Measurements from ENCODE around the gene ADARB1.

ADARB1 gene

DNA sequence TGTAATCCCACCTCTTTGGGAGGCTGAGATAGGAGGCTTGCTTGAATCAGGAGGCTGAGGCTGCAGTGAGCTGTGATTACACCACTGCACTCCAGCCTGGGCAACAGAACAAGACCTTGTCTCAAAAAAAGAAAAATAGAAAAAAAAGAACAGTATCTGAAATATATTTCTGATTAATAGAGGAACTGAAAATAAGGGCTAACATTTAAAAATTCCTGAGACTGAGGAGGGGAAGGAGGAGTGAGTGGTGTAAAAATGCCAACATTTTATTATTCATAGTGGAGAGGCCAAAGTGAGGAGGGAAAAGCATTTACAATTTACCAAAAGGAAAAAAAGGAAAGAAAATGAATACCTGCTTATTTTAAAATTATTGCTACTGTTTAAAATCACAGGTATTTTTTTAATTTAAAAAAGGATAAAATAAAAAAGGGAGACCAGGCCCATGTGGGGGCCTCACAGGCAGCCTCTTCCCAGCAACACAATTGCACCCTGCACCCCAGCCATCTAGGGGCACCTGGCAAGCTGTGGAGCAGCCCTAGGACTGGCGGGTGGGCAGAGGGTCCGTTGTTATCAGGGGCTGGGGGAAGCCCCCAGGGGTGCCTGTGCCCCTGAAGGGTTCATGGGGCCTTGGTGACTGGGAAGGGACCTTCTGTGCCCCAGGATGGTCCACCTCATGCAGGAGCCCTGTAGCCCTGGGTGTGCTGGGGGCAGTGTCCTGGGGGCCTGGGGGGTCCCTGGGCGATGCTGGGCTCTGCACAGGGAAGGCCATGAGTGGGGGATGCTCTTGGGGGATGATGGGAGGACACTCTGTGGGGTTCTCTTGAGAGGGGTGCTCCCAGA is 34.8 kb upstream of the ADARB1 start:
- no peak for DNase-seq

DNA sequence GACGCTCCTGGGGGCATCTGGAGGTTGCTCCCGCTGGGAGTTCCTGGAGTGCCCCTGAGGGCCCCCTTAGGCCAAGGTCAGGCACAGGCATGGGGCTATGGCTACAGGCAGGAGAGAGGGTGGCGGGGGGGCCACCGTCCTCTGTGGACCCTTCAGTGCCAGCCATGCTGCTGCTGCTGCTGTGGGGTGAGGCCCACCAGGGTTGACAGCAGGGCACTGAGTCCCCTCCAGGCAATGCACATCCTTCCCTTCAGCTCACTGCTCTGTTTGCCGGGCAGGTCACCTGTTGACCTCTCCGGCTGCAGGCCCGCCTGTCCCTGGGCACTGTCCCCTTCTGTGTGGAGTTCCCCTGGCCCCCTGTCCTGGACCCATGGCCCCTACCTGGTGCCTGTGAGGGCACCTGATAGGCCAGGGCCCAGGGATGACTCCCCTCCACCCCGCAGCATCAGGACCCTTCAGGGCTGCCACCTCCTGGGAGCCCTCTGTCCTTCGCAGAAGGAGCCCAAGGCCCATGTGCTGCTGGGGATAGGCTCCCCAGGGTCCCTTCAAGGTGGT is 34.1 kb upstream of the ADARB1 start:
- no peak for DNase-seq

DNA sequence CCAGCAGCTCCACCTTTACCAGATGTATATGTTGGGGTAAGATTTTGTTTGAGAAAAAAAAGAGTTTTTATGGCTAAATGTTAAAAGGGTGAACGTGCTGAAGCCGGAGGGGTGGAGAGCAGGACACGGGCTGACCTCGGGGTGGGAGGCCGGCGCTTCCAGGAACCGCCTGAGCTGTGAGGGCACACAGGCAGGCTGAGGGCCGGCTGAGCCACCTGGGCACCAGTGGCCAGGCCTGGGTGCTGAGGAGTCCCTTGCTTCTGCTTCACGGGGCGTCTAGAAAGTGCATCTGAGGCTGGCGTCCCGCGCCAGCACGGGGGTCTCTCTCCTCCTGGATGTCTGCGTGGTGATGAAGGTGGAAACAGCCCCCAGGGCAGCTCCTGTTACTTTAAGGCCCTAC is 33.6 kb upstream of the ADARB1 start:
- no peak for DNase-seq

DNA sequence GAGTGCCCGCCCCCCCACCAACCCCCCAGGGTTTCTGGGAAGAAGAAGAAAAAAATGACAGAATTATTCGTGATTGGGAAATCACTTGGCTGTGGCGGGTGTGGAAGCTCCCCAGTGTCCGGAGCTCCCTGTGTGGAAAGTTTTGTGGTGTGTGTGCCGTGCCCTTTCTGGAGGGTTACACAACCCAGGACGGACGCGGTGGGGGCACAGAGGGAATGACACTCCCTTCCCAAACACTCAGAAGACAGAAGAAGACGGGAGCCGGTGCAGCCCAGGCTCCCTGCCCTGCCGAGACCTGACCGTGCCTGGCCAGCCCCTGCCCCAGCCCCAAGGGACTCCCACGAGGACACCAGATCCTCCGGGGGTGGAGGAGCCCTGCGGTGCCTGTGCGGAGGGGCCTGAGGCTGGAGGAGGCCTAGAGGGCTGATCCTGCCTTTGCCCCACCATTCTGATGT is 33.0 kb upstream of the ADARB1 start:
- no peak for DNase-seq

DNA sequence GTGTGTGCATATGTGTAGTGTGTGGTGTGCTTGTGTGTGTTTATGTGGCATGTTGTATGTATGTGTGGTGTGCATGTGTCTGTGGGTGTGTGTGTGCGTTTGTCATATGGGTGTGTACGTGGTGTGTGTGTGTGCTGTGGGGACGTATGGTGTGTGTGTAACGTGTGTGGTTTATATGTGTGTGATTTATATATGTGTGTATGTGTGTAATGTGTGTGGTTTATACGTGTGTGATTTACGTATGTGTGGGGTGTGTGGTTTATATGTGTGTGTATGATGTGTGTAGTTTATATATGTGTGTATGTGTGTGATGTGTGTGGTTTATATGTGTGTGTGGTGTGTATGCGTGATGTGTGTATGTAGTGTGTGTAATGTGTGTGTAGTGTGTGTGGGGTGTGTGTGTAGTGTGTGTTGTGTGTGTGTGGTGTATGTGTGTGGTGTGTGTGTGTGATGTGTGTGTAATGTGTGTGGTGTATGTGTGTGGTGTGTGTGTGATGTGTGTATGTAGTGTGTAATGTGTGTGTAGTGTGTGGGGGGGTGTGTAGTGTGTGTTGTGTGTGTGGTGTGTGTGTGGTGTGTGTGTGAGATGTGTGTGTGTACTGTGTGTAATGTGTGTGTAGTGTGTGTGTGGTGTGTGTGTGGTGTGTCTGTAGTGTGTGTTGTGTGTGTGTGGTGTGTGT is 32.3 kb upstream of the ADARB1 start:
- DNase-seq: no peak

DNA sequence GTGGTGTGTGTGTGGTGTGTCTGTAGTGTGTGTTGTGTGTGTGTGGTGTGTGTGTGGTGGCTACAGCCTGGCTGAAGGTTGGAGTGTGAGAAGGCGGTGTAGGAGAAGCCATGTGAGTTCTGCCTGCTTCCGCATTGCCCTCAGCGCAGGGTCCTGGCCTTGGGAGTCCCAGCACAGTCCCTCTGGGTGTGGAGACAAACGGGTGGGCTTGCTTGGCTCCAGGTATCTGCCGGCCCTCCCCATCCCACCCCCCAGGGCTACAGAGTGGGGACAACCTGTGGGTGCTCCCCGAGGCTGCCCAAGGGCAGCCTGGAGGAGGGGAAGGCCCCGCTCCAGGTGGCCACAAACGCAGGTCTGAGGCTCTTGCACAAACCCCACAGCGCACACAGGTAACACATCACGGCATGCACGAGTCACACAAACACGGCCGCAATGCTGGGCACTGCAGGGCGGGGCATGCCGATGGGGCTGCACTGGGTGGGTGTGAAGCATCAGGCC is 31.7 kb upstream of the ADARB1 start:
- no peak for DNase-seq

DNA sequence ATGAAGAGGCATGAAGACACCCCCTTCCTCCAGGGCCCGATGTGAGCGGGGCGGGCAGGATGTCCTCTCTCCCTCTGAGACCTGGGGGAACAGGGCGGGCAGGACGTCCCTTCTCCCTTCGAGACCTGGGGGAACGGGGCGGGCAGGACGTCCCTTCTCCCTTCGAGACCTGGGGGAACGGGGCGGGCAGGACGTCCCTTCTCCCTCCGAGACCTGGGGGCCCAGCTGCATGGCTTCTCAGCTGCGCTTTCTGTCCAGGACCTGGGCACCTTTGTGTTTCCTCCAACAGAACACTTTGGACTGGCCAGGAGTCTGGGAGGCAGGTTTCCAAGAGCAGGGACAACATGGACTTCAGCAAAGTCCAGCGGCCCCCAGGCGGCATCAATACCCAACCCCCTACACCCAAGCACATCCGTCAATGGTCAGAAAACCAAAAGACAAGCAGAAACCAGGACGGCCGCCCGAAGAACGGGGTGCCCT is 30.8 kb upstream of the ADARB1 start:
- no peak for DNase-seq

DNA sequence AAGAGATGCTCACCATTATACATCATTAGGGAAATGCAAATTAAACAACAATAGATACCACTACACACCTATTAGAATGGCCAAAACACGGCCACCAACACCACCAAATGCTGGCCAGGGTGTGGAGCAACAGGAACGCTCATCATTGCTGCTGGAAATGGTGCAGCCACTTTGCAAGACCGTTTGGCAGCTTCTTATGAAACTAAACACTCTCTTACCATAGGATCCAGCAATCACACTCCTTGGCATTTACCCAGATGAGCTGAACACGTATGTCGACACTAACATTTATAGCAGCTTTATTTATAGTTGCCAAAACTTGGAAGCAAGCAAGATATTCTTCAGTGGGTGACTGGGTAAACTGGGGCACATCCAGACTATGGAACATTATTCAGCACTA is 28.9 kb upstream of the ADARB1 start:
- no peak for DNase-seq

DNA sequence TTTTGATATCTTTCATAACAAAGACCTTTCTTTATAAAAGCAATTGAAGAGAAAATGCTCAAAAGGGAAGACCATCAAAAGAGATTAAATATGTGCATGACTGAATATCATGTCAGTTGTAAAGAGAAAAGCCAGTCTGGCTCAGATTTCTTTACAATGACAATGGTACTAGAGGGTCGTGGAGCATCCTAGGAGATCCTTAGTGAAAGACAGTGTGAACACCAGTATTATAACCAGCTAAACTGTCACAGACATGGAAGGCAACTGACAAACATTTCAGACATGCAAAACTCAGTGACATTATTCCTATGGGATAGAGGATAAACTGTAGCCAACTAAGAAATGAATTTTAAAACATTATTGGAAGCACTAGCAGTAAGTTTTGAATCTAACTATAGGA is 27.1 kb upstream of the ADARB1 start:
- no peak for DNase-seq

DNA sequence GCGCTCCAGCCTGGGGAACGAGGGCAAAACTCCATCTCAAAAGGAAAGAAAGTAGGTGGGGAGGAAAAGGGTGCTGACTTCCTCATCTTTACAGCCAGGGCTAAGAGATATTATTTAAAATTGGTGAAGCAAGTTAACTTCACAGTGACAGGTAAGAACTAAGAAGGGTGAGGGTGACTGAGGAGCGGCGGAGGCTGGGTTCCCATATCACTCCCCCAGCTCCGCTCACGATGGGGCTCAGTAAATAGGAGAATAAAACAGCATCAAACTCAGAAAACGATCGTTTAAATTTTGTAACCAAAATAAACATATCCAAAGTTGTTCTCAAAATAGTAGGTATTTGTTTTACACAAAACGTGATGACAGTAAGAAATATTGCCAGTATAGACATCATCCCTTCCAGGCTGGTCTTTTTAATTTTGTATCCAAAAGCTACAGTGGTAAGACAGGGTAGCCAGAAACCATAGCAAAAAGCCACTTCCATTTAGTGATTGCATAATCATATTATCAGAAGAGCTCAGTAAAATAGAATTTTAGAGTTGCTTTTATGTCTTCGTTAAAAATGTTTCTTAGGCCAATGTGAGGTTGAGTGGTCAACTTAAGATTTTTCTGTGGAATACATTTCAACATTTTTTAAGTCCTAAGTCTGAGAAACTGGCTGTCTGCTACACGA is 26.2 kb upstream of the ADARB1 start:
- DNase-seq: no peak

DNA sequence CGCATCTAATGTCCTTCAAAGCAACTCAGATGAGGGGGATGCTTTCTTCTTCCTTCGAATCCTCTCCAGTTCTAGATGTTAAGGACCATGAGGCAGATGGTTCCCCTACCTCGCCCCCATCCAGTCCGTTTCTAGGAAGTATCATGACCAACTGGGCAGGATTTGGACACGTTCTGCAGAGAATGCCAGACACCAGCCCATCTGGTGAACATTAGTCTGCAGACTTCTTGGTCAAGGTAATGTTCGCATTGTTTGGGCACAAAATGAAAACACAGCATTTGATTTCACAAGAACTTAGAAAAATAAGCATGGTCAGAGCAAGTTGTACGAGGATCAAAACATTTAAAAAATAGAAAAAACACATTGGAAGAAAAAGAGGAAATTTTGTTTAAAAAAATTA is 25.4 kb upstream of the ADARB1 start:
- no peak for DNase-seq

DNA sequence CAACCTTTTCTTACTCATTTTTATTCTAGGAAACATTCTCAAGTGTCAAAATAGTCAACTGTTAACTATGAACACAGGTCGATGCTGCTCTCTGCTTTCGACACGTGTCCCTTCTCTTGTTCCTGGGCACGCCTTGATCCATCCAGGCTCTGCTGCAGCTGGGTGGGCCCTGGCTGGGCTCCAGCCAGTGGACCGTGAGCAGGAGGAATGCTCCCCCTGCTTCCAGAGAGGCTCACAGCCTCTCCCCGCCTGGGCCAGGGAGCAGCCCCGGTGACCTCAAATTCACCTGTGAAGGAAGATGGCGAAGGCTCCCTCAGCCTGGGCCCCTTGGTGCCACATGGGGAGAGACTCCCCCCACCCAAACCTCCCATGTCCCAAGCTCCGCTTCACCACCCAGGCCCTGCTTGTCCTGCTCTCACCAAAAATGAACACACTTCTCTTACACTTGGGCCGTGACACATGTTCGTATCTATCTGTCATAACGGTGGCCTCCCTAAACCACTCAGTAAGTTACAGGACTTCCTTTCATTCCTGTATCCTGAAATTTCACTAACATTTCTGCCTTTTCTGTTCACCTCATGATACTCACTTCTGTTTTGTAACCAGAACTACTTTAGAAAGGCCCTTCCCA is 24.6 kb upstream of the ADARB1 start:
- no peak for DNase-seq

DNA sequence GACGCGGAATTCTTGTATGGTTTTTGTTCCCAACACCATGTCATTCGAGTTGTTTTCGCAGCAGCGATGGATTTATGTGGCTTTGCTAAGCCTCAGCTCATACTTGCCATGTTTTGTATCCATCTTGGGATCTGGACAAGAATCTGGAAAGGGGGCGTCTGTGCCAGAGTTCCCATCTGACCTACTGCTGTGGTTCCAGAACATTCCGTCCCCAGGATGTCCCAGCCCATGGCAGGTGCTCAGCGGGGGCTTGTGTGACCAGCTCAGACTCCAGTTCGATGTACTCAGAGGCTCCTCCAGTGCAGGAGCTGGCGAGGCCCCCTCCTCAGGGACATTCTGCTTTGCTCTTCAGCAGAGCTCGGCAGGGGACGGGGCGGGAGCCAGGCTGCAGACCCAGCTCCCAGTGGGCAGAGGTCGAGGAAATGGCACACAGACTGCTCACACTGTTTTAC is 24.0 kb upstream of the ADARB1 start:
- no peak for DNase-seq

DNA sequence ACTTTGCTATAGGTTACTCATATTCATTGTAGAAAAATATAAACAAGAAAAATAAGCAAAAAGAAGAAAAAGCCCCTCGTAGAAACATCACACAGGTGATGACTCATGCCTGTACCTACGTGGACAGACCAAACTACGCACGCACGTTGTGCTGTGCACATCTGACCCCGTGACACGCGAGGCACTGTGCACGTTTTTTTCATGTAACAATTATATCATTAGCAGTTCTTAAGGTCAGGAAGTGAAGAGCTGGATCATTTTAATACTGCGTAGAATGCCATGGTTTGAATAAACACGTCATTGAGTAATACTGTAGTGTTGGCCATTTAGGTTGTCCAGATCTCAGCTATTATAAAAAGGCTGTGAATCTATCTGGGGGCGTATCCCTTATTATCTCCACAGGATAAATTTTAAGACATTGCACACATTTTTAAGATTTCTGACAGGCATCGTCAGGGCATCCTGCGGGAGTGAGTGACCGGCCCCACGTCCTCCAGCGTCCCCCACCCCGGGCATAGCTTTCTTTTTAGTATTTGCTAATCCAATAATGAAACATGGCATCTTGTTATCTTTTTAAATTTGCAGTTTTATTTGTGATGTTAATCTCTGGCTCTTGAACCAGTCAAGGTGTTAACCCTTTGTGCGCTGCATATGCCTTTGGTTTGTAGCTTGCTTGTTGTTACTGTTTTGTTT is 23.4 kb upstream of the ADARB1 start:
- no peak for DNase-seq

DNA sequence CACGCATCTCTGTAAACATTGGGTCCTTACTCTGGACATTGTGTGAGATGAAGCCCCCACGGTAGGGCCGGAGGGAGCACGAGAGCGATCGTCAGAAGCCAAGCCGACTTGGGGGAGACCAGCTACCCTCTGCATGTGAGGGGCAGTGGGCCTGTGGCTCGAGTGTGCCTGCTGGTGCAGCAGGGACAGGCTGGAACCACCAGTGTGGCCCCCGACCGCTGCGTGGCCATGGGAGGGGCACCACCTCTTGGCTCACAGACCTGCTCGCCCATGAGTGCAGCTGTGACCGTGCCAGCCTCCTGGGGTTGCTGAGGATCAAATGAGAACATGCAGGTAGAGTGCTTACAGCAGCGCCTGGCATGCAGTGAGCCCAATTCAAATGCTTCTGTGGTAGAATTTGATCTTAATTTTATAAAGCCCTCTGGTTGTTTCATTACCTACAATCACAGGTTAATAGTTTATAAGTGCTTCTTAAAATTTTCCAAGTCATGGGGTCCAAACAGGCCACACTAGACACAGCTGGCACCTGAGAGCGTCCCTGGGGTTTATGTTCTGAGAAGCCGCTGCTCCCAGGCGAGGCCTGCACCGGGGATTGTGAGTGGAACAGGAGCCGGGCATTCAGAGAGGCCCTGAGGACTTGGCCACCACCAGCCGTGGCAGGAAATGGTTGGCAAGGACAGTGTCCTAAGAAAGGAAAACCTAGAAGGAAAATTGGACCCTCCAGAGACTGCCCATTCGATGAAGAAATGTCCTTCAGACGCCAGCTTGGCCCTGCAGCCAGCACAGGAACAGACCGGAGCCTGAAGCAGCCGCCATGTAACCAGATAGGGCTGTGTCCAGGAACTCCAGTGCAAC is 22.6 kb upstream of the ADARB1 start:
- DNase-seq: no peak

DNA sequence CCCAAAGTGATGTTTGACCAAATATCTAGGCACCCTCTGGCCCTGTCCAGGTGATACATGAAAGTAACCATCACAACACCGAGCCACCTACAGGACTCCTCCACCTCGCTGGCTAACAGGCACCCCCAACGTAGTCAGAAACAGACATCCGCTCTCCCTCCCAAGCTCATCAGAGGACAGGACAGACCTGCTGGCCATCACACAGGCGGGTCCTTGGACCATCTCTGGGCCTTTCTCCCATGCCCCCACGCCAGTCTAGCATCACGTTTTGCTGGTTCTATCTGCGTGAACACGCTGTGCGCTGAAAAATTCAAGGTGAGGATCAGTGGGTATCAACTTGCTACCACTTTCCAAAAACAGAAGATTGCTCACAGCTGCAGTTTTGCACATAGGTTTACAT is 21.4 kb upstream of the ADARB1 start:
- DNase-seq: no peak

DNA sequence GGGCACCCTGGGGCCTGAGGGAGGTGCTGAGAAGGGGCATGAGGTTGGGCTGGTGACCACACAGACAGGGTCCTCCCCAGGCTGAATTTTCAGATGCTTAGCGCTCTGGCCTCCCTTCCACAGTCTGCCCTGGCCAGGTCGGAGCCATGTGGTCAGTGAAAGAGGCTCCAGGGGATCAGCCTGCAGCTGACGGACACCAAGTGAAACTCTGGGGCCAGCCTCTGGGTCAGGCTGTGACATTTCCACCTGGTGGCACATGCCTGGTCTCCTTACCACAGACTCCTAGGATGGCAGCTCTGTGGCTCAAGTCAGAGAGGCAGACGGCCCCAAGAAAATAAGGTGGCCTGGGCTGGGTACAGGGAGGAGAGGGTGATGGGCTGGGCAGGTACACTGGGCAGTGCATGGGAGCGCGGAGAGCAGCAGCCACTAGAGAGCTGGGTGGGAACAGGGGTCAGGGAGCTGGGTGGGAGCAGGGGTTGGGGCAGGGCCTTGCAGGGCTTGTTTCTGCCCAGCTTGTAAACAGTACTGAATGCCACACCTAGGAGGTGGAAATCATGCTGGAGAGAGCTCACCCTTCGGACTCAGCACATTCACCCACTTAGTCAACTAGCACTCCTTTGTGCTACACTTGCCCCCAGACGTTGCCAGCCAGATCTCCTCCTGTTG is 20.7 kb upstream of the ADARB1 start:
- DNase-seq: no peak

DNA sequence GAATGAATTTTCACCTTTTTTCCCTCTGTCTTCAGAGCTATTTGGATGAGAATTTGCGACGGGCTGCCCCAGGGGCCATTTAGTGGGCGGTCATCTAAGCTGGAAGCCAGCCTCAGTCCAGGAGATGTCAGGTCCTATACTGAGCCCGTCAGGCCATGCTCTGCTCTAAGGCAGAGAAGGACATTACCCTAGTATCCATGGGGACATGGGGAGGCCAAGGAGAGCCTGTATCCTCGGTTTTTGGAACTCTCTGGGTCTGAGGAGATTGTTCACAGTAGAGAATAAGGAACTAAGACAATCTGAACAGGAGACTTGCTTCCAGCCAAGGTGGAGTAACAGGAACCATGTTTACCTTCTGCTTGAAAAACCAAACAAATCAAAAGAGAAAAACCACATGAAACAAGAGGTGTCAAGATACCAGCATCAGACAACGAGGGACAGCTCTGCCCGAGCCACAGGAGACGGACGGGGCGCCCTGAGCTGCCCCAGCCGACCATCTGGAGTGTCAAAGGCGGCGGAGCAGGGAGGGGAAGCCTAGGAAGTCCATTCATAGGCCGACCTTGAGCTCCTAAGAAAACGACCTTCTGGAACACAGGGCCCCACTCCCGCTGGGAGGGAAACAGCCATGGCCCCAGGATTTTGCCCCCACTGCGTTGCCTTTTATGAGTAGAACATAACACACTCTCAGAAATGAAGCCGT is 20.0 kb upstream of the ADARB1 start:
- no peak for DNase-seq

DNA sequence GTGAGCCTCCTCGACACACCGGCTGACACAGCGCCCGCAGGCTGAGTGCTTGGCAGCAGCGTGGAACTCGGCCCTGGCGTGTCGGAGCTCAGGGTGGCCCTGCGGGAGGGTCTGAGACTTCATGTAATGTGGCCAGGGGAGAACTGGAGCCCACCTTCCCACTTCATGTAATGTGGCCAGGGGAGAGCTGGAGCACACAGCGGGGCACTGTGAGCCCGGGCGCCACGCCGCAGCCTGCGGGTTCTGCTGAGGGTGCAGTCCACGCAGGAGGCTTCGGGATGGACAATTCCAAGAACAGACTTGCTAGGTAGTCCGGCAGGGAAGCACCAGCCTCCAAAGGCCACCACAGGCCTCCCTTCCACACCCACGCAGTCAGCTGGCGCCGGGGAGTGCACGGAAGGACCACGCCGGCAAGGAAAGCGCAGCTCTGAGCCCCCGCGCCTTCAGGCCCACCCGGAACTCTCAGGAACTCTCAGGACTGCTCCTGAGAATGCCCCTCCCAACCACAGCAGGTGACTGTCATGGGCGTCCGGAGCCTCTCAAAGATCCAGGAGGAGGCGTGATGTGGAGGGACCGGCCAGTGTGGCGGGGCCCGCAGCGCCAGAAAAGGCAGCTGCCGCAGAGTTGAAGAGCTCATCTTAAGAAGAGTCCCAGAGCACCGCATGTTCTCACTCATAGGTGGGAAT is 19.3 kb upstream of the ADARB1 start:
- no peak for DNase-seq

All from T-helper 1 cell (primary cell).